NCI-H446 treated with DMSO at 0.1 percent for 48 hours (cell line): ENCODE results near the gene NCKAP5.
"Not testable (repeated sequence)": the region's sequence is repeated elsewhere in the genome, so short reads cannot be mapped to it uniquely, and the experiment has no call there.

Experiments
- DNase-seq: peaks from one replicate; lab custom pipeline; 2025; lab: John Stamatoyannopoulos, UW

NCKAP5 gene

DNA sequence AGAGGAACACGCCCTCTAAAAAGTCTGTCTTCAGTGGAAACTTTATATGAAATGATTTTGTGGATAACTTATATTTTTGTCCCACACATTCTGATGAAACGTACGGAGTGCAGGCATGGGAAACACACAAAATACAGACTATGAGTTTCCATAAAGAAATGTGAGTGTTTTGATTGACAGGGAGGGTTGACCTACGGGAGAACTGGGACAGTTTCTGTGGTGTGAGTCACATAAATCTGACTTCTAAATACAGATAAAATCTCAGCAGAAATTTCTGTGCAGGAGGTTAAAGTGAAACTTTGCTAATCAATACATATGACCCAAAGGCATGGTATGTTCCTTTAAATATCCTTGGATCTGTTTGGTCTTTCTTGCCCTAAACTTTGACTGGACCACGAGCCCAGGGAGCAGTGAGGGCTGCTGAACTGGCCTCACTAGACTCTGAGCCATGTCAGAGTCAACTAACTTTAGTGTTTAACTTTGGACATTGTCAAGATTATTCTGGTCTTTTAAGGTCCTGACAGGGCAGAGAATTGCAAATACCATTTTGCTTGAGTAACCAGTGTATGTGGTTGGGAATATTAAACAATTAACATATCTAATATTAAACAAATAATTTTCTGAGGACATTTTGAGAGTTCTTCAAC lies 691.4 kb downstream of the NCKAP5 start:
- no peak for DNase-seq

DNA sequence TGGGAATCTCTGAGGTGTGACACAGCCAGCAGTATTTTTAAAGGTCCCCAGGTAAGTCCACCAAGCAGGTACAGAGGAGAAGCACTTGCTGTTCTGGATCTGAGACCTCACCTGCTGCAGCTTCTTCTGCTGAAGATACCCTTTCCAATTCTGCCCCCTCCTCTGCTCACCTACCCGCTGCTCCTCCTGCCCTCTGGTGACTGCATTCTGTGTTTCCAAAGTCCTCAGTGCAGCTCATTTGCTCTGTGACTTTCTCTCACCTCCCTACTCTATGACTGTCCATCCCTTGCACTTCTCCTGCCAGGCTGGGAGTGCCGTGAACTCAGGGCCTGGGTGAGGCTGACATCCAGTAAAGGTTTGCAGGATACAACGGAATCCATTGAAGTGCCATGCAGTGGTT lies 693.1 kb downstream of the NCKAP5 start:
- DNase-seq, result no peak

DNA sequence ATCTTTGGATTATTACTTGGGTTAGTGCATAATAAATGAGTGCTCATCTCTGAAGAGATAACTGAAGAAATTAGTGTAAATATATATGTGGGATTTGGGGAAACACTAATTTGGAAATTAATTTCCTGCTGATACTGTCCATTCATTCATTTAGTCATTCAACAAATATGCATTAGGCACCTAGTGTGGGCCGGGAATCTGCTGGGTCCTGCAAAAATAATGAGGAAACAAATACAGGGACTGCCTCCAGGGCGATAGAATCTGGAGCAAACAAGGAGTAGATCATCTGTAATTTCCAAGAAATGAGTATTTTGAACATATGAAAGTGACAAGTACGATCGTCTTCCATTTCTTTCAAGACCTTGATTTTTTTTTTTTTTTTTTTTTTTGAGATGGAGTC lies 694.5 kb downstream of the NCKAP5 start:
- no peak for DNase-seq

DNA sequence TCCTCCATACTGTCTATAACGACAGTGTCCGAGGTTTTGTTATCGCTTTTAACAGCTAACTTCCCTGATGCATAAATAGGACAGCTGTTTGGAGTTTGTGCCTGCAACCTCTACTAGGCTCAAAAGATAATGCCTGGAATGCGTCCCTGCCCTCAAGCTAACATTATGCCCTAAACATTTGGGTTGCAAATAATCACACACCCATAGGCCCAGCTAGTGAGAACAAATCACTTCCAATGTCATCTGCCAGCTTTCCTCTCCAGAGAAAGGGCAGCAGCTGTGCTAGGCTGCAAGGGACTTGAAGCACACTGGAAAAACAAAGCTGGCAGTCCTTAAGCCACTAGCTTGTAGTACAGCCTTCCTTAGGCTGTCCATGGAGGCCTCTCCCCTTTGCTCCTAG lies 696.4 kb downstream of the NCKAP5 start:
- no peak for DNase-seq

DNA sequence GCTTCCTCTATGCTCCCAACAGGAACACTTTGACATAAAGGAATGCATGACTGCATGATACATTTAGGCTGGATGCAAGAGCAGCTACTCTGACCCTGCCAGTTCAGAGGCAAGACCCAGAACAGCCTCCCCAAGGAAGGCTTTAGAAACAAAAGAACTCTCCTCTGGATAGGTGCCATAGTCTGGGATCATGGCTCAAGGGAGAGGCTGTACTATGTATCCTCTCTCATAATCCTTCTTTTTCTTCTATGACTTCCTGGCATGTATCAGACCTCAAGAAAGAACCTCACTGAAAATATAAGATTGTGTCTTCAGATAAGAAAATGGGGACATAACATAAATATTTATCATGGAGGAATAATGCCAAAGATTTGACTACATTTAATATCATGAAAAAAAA lies 704.3 kb downstream of the NCKAP5 start:
- DNase-seq, result no peak

DNA sequence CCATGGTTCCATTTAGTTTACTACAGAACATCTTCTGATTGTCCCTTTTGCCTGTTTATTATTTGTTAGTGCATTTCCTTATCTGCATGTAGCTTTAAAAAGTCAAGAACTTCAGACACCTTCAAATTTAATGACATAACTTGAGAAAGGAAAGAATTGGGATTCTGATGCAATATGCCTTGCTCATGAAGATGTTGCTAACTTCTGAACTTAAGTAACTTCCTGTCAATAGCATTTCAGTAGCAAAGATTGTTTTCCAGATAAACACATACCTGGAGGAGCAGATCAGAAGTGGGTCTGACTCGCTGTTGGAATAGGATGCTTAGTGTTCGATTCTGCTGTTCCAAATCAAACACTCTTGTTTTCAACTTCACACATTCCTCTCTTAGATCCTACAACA lies 708.0 kb downstream of the NCKAP5 start:
- DNase-seq, result no peak

DNA sequence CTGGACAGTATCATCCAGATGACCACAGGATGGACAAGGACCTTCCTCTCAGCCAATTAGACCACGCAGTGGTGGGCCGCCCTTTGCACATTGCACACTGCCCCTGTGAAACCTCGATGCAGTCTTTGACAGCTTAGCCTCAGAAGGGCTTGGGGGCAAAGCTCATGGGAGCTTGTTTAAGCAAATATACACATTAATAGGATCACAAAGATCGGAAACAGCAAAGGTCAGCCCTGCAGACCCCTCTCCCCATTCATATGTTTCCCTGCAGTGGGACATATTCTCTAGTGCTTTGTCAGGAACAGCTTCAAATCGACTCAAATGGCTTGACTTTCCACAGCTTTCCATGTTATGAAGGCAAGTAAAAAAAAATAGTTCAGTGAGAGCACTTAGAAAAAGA lies 708.7 kb downstream of the NCKAP5 start:
- no peak for DNase-seq

DNA sequence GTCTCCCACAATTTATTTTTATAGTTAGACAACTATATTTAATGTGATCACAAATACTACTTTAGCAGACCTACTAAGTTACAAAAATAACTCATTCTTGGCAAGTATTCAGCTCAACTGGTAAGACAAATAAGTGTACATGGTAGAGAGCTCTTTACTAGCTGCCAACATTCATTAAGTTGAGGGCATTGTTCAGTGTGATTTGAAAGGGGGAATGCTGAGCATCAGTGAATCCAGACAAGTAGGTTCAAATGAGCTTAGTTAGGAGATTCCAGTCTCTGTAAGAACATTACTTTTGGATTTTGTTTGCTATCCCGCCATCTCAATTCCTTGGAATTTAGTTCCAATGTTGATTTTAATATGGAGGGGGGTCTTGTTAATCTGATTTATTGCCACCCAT lies 710.9 kb downstream of the NCKAP5 start:
- no peak for DNase-seq

DNA sequence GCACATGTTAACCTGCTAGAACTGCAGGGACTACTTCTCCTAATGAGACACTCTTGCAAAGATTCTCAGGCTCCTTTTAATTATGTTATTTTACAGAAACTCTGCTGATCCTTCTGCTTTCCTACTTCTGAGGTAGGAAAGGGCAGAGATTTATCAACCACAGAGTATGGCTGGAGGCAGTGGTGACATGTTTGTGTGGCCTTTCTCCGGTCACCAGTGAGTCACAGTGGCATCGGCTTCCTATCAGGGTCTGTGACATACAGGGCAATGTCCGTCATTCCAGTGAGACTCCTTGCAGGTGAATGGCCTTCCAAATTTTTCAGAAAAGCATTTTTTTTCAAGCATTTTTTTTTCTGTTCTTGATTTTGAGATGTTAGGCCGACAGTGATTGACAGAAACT lies 717.6 kb downstream of the NCKAP5 start:
- no peak for DNase-seq

DNA sequence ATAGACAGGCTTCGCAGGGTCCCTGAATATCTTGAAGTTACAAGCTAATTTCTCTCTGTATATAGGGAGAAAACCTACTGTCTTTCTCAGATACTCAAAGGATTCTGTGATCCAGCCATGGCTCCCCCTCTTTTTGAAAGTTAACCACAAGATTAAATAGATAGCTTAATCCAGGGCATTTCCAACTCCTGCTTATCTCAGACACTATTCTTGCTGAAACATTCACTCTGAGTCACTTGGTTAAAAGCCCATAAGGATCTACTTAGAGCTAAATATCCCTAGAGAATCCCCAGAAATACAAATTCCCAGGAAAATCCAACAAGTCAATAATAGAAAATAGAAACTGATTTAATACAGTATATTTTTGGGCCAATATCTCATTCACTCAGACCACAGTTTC lies 719.1 kb downstream of the NCKAP5 start:
- DNase-seq, result no peak

DNA sequence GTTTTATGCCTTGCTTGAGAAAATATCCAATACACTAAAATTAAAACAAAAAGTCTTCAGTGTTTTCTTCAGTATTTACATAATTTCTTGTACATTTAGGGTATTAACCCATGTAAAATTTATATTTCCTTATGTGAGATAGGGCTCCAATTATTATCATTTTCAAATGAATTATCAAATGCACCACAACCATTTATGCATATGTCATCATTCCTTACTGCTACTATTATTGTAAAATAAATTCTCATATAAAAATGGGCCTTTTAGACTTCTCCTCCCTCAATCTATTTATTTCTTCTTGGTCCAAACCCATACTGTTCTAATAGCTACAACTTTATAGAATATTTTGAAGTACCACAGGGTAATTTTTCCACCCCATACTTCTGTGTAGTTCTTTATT lies 722.9 kb downstream of the NCKAP5 start:
- DNase-seq, result no peak

DNA sequence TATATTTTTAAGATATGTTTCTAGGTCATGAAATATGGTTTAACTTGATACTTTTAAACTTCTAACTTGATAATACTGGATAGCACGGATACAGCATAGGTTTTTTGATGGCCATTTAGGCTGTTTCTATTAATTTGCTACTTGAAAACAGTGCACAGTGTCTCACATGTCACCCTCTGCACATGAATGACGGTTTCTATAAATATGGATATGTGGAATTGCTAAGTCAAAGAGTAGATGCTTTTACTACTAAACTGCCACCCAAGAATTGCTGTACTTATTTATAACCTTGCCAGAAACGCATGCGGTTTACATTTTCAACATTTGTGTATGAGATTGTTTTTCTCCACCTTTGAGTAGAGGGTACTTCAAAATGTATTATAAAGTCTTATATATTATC lies 723.7 kb downstream of the NCKAP5 start:
- DNase-seq, result no peak

DNA sequence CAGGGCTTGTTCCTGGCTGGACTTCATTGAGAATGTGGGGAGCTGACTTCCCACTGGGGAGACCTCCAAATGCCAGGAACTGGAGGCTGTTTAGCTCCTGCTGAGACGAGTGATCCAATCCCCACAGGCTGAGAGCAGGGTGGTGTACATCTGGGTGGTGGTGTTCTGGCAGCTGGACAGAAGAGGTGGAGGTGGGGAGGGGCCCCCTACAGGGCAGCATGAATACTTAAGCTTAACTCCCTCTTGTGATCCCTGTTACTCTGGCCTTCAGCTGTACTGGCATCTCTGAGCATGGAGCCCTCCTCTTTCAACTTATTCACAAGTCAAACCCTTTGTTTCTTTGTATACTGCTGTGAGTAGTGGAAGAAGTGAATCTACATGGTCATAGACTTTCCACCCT lies 730.5 kb downstream of the NCKAP5 start:
- no peak for DNase-seq

DNA sequence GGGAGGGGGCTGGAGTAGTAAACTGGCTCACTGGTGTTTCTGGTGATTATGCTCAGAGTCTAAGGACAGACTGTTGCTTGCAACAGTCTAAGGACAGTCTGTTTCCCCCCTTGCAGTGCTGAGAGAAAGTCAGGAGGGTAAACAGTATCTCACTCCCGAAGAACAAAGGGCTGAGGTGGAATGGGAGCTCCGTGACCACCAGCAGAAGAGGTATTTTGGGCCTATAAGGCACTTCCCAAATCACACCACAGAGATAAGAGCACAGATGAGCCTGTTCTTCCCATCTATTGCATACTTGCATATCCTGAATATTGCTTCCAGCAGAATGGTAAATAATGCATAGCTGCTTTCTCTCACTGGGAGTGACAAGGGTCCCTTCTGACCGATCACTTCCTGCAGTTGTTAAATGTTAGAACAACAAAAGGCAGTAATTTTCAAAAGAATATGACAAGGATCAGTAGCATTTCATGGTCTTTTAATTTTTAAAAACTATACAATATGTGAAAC lies 737.9 kb downstream of the NCKAP5 start:
- no peak for DNase-seq

DNA sequence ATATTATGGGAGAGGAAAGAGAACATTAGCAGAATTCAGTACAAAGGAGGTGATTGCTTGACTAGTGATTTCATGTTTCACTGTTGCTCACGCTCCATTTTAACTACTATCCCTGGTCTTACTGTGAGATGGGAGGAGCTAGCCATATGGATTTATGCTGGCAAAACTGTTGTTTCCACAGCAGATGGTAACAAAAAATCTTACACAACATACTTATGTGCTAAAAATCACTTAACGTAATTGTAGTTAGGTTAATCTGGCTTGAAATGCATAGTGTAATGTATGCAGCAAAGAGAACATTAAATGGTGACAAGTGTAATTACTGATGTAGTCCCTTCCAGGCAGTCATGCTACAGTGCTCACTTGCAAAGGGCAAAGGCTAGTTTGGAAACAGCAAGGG lies 742.7 kb downstream of the NCKAP5 start:
- no peak for DNase-seq

DNA sequence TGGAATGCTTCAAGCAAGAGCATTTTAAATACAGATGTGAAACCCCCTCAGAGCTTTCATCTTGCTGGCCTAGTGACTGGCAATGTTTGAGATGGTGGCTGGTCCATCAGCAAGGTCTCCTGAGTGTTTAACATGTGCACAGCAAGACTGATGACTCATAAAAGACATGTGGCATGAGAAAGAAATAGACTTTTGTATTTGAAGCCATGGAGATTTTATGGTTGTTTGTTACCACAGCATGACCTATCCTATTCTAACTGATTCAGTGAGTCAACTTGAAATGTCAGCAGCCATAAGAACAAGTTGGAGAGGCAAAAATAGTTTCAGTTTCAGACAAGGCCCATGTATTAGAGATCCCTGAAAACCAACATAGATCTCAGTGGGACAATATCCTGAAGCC lies 743.5 kb downstream of the NCKAP5 start:
- DNase-seq, result no peak

DNA sequence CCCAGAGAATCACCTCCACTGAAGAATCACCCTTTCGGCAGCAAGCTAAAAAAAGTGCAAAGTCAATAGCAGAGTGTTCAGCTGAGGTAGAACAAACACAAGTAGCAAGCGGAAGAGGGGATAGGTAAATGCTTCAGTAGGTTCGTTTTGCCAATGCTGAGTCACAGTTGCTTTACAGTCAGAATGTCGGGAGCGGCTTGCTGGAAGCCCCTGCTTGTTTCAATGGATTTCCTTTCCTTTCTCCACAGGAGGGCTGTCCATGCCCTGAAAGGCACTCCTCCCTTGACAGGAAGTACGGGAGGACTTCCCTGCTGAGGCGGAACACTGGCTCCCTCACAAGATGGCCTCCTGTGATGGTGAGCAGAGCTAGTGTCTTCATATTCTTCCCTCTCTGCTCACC lies 752.0 kb downstream of the NCKAP5 start:
- DNase-seq, result no peak

DNA sequence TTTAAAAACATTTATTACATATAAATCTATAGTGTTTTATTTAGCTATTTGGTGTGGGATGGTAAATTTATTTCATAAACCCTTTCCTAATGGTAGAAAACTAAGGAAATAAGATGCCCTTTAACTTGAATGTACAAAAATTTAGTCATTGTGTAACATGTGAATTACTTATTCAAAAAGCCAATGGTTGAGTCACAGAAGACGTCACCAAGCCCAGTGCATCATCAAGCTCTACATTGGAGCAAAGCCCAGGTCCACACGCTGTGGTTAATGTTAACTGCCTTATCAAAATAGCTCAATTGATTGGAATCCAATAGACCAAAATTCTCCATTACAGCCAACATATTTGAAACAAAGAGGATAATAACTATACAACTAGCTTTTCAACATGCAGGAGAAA lies 752.7 kb downstream of the NCKAP5 start:
- DNase-seq, result no peak

DNA sequence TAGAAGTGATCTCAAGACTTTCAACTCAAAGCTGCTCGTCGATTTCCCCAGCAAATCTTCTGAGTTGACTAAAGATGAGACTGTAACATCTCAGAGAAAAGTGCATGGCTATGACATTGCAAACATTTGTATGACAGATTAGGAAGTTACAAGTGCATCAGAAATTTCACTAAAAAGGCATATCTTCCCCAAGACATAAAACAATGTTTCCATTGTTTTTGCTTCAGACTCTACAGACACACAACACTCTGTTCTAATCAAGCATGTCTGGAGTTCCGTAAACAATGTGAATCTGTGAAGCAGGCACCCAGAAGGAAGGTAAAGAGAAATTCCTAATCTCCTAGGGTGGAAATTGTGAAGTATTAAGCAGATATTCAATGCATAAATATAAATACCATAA lies 753.6 kb downstream of the NCKAP5 start:
- DNase-seq, result no peak

DNA sequence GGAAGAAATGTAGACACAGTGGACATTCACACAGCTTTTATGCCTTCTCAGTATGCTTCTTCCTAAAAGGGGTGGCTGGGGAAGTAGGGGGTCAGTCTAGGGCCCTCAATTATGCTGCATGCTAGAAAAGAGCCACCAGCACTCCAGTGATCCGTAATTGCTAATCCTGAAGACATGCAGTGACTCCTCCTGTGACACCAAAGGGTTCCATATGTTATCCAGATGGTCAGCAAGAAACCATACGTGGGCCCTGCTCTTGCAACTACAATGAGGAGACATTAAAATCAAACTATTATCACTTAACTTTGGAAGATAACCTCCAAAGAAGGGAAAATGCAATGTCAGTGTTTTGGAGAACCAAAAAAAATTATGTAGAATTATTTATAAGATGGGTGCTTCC lies 754.8 kb downstream of the NCKAP5 start:
- DNase-seq, result no peak

DNA sequence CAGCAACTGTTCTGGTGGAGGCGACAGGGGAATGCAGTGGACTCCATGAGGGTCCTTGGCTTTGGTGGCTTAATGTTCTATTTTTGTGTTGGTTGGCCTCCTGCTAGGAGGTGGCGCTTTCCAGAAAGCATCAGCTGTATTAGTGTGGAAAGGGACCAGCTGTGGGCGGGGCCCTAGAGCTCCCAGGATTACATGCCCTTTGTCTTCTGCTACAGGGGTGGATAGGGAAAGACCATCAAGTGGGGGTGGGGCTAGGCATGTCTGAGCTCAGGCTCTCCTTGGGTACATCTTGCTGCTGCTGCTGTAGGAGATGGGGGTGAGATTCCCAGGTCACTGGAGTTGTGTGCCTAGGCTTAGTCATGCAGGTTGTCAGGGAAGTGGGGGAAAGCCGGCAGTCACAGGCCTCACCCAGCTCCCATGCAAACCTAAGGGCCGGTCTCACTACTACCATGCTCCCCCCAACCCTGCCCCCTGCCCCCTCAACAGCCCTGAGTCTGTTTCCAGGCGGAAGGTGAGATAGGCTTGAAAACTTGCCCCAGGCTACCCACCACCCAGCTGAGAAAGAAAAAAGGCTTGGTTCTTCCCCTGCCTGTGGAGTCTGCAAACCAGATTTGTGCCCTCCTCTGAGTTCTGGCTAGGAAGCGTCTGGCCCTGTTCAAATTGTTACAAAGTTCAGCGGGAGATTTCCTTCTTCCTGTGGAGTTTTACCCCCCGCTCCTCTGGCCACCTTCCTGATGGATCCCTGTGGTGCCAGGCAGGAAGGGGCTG lies 756.9 kb downstream of the NCKAP5 start:
- DNase-seq, result no peak

DNA sequence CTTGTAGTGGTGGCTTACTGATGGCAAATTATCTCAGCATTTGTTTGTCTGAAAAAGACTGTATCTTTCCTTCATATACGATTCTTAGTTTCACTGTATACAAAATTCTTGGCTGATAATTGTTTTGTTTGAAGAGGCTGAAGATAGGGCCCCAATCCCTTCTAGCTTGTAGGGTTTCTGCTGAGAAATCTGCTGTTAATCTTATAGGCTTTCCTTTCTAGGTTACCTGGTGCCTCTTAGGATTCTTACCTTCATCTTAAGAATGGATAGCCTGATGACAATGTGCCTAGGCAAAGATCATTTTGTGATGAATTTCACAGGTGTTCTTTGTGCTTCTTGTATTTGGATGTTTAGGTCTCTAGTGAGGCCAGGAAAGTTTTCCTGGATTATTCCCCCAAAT lies 758.3 kb downstream of the NCKAP5 start:
- DNase-seq, result not testable (repeated sequence)

DNA sequence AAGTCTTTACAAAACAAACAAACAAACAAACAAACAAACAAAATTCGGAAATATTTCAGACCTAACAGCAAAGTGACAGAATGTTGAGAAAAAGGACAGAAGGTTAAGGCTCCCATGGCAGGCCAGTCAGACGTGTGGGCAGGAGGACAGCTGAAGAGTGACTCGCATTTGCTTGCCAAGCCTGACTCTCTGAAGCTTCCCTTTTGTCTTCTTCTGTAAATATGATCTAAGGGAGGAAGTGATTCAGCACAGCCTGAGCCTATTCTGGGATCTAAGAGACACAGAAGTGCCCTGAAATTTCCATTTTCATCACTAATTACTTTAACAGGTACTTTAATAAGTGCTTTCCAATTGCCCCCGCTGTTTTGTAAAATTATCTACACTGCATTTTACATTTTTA lies 764.2 kb downstream of the NCKAP5 start:
- no peak for DNase-seq

DNA sequence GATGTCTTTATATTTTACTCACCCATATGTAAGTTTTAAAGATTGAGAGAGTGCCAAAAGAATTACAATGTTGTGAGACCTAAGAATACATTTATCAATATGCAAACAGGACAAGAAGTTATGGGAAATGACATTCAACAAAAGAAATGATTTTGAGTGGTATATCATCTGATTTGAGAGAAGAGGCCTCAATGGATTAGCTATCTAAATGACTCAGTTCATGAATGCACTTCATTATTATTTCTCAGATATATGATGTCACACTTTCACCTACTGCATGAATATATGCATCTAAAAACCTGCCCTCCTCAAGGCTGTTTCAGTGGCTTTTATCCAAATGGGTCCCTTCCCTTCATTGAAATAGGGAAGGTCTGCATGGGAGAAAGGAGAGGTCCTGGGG lies 769.9 kb downstream of the NCKAP5 start:
- DNase-seq, result no peak
